IPS DF 6.9 (cell line): ENCODE data around the gene TNNT2.

ENCODE experiments used
- DNase-seq: peaks from one replicate; pipeline ENCODE4 v3.0.0-alpha.2; 2013; ENCODE audit warnings: low read depth, low spot score
- H3K27ac ChIP-seq: one replicate; pipeline ENCODE4 v1.5.1; 2013; ENCODE audit warnings: low read length, control low read depth
- H3K27me3 ChIP-seq: 2 replicates; pipeline ENCODE4 v1.6.1; 2013; ENCODE audit warnings: mild to moderate bottlenecking, low read length; ENCODE audit not compliant: control insufficient read depth, insufficient read depth
- H3K36me3 ChIP-seq: 2 replicates; pipeline ENCODE4 v1.6.1; 2013; ENCODE audit warnings: low read length; ENCODE audit not compliant: control insufficient read depth, insufficient read depth
- H3K4me1 ChIP-seq: 2 replicates; pipeline ENCODE4 v1.6.1; 2013; ENCODE audit warnings: low read length; ENCODE audit not compliant: control insufficient read depth, insufficient read depth
- H3K4me3 ChIP-seq: 2 replicates; pipeline ENCODE4 v1.5.1; 2013; ENCODE audit warnings: mild to moderate bottlenecking, low read length
- H3K9me3 ChIP-seq: 2 replicates; pipeline ENCODE4 v1.6.1; 2013; ENCODE audit warnings: low read length, inconsistent platforms; ENCODE audit not compliant: control insufficient read depth, insufficient read depth
- WGBS: extraction: QIAGEN DNeasy Blood & Tissue Kit; methylation state at CpG from one replicate; pipeline ENCODE4 v1.1.7; 2013; ENCODE audit warnings: mixed read lengths, missing lambda C conversion rate; ENCODE audit not compliant: insufficient read length, insufficient coverage; 5-methylcytosine and 5-hydroxymethylcytosine counted together

Gene TNNT2

GRCh38 chr1:201364808-201365105 lies 12.7 kb downstream of the TNNT2 start:
- no CpG with 5 or more reads among the region's 6 CpGs for WGBS
- H3K27ac ChIP-seq = no peak overlapping the region
- no peaks in the 10 kb centered on the region for H3K27me3 ChIP-seq
- H3K36me3 ChIP-seq = no peaks in the 10 kb centered on the region
- peaks cover 3% of the 10 kb centered on the region for H3K4me1 ChIP-seq
- H3K4me3 ChIP-seq = no peak overlapping the region
- no peaks in the 10 kb centered on the region for H3K9me3 ChIP-seq
- no peak for DNase-seq

DNA sequence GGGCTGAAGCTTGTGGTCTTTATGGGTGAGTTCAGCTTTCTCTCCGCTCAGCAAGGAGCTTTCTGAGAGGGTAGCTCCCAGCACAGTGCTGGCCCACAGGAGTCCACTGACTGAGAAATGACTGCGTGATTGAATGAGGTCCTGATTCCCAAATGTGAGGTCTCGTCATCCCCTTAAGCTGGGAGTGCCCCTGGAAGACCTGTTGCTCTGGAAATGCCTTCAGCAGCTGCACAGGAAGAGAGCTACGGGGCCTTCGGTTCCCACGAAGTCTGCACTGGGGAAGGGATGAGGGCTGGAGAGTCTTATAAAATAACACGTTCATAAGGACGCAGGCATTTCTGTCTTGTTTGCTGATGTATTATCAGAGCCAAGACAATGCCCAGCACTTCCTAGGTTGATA lies 14.0 kb downstream of the TNNT2 start:
- H3K27me3 ChIP-seq = no peaks in the 10 kb centered on the region
- no CpG with 5 or more reads among the region's 8 CpGs for WGBS
- H3K9me3 ChIP-seq = no peaks in the 10 kb centered on the region
- peaks cover 2% of the 10 kb centered on the region; the same call in 1 of the 2 replicates for H3K4me1 ChIP-seq
- H3K36me3 ChIP-seq = no peaks in the 10 kb centered on the region
- DNase-seq = no peak
- no peak overlapping the region for H3K4me3 ChIP-seq
- H3K27ac ChIP-seq = no peak overlapping the region

DNA sequence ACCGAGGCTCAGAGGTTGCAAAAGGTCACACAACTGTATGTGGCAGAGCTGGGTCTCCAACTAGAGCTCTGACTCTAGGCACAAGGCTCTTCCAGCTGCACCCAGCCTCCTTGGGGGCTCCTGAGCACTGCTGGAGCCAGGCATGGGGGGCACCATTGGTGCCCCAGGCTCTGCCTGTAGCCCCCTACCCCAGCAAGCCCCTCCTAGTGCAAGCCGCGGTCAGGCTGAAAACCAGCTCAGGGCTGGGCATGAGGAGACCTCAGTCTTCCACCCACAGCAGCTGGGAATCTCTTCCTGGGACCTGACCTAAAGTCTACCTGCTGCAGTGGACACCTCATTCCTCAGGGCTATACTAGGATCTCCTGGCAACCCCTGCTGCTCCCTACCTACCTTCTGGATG lies 14.6 kb downstream of the TNNT2 start:
- H3K27ac ChIP-seq = no peak overlapping the region
- H3K36me3 ChIP-seq = no peaks in the 10 kb centered on the region
- peaks cover 2% of the 10 kb centered on the region; the same call in 1 of the 2 replicates for H3K4me1 ChIP-seq
- no CpG with 5 or more reads among the region's 3 CpGs for WGBS
- H3K27me3 ChIP-seq = no peaks in the 10 kb centered on the region
- no peak overlapping the region for H3K4me3 ChIP-seq
- DNase-seq = no peak
- no peaks in the 10 kb centered on the region for H3K9me3 ChIP-seq

DNA sequence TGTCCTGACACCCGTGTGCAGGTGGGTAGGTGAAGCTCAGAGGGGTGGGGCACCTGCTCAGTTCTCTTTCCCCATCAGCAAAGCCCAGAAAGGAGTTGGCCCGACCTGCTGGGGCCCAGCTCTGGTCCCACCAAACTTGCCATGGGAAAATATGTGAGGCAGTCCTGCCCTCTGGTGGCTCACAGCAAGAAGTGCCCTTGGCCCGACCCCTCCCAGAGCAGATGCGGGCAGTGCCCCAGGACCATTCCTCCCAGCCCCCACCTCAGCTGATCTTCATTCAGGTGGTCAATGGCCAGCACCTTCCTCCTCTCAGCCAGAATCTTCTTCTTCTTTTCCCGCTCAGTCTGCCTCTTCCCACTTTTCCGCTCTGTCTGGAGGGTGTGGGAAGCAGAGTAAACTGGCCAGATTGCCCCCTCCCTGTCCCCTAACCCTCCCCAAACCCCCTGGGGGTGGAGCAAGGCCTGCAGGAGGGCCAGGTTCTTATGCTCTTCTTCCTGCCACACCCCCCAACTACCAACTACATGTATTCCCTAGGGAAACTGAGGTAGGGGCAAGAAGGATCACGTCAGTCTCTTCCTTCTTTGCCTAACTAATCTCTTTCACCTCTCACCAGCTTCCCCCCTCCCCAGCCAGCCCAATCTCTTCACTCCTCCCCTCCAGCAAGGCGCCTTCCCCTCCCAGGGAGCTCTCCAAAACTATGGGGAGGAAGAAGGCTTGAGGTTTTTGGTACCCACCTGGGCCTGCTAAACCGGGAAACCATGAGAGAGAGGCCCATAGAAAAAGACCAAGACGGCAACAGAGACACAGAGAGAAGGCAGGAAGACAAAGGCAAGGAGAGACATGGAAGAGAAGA lies 15.6 kb downstream of the TNNT2 start:
- H3K4me1 ChIP-seq = peaks cover 2% of the 10 kb centered on the region; the same call in 1 of the 2 replicates
- no peaks in the 10 kb centered on the region for H3K9me3 ChIP-seq
- no peaks in the 10 kb centered on the region for H3K27me3 ChIP-seq
- no peaks in the 10 kb centered on the region for H3K36me3 ChIP-seq
- no peak for DNase-seq
- no CpG with 5 or more reads among the region's 10 CpGs for WGBS
- no peak overlapping the region for H3K4me3 ChIP-seq
- no peak overlapping the region for H3K27ac ChIP-seq

DNA sequence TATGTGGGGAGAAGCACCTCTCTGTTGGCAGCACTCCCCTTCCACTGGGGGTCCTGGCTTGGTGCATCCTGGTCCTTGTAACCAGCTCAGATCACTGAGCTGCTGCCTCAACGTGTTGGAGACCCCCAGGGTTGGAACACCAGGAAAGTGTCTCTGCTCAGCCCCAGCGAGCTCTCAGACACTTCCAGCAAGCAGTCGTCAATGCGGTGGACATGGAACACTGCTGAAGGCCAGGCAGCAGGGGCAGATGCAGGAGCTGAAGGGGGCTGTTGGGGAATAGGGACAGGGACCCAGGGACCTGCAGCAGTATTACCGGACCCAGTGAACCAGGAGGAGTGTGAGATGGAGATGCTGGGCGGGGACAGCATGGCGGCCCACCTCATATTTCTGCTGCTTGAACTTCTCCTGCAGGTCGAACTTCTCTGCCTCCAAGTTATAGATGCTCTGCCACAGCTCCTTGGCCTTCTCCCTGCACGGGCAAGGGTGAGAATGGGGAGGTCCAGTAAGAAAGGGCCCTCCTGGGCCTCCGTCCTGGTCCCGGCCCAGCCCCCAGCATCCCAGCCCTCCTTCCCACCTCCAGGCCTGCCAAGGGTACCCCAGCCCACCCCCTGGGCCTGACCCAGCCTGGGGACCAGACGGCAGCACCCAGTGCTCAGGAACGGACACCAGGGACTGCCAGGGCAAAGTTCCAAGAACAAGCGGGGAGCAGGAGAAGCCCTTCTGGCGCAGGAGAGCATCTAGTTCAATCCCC lies 16.4 kb downstream of the TNNT2 start:
- Histone ChIP-seq H3K9me3 (no peaks in the 10 kb centered on the region), H3K4me1 (peaks cover 2% of the 10 kb centered on the region; the same call in 1 of the 2 replicates), H3K27me3 (no peaks in the 10 kb centered on the region), H3K27ac (no peak overlapping the region), H3K4me3 (no peak overlapping the region), H3K36me3 (no peaks in the 10 kb centered on the region)
- DNase-seq = no peak
- WGBS = no CpG with 5 or more reads among the region's 15 CpGs

DNA sequence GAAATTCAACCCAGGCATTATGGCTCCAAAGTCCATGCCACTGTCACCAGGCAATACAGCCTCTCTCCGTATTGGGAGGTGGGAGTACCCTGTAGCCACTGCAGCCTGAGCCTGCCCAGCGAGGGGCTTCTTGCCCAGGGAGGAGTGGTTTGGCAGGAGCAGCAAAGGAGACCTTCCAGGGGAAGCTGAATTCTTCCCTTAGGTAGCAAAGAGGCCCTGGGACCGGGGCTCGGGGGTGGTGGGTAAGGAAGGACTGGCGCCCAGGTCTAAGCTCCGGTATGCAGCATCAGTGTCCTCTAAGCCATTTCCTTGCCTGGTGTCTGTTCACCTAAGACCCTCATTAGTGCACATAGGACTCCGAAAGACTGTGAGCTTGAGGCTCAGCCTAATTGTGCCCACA lies 17.0 kb downstream of the TNNT2 start:
- H3K9me3 ChIP-seq = no peaks in the 10 kb centered on the region
- WGBS = no CpG with 5 or more reads among the region's 7 CpGs
- no peak for DNase-seq
- H3K27me3 ChIP-seq = no peaks in the 10 kb centered on the region
- no peaks in the 10 kb centered on the region for H3K36me3 ChIP-seq
- H3K27ac ChIP-seq = no peak overlapping the region
- H3K4me1 ChIP-seq = peaks cover 2% of the 10 kb centered on the region; the same call in 1 of the 2 replicates
- no peak overlapping the region for H3K4me3 ChIP-seq

DNA sequence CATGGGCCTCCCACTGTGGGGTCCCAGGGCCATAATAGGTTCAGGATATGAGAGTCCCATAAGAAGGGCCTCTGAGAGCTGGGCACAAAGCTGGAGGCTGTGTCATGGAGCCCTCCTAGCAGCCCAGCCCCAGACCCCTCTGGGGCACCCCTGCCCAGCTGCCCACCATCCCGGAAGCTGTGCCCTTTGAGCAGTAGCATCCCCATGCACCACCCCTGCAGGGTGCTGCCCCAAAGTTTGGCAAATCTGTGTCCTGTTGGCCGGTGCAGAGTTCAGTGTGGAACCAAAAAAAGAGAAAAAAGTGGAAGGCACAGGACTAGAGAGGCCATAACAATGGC lies 17.6 kb downstream of the TNNT2 start:
- H3K4me1 ChIP-seq = peaks cover 2% of the 10 kb centered on the region; the same call in 1 of the 2 replicates
- no CpG with 5 or more reads among the region's 2 CpGs for WGBS
- no peak overlapping the region for H3K4me3 ChIP-seq
- DNase-seq = no peak
- H3K27ac ChIP-seq = no peak overlapping the region
- no peaks in the 10 kb centered on the region for H3K27me3 ChIP-seq
- H3K9me3 ChIP-seq = no peaks in the 10 kb centered on the region
- H3K36me3 ChIP-seq = no peaks in the 10 kb centered on the region

GRCh38 chr1:201359031-201359872 lies 18.2 kb downstream of the TNNT2 start:
- Histone ChIP-seq H3K9me3 (no peaks in the 10 kb centered on the region), H3K4me3 (no peak overlapping the region), H3K27me3 (no peaks in the 10 kb centered on the region), H3K4me1 (peaks cover 2% of the 10 kb centered on the region; the same call in 1 of the 2 replicates), H3K27ac (no peak overlapping the region), H3K36me3 (no peaks in the 10 kb centered on the region)
- WGBS = no CpG with 5 or more reads among the region's 18 CpGs
- no peak for DNase-seq

GRCh38 chr1:201358596-201358995 lies 18.9 kb downstream of the TNNT2 start:
- no peaks in the 10 kb centered on the region for H3K9me3 ChIP-seq
- peaks cover 2% of the 10 kb centered on the region; the same call in 1 of the 2 replicates for H3K4me1 ChIP-seq
- H3K27ac ChIP-seq = no peak overlapping the region
- DNase-seq = no peak
- no peaks in the 10 kb centered on the region for H3K27me3 ChIP-seq
- H3K36me3 ChIP-seq = no peaks in the 10 kb centered on the region
- no peak overlapping the region for H3K4me3 ChIP-seq
- no CpG with 5 or more reads among the region's 4 CpGs for WGBS

GRCh38 chr1:201357636-201358348 lies 19.7 kb downstream of the TNNT2 start:
- no peak overlapping the region for H3K27ac ChIP-seq
- H3K4me3 ChIP-seq = no peak overlapping the region
- H3K27me3 ChIP-seq = no peaks in the 10 kb centered on the region
- WGBS = no CpG with 5 or more reads among the region's 10 CpGs
- H3K9me3 ChIP-seq = no peaks in the 10 kb centered on the region
- DNase-seq = no peak
- peaks cover 2% of the 10 kb centered on the region; the same call in 1 of the 2 replicates for H3K4me1 ChIP-seq
- H3K36me3 ChIP-seq = no peaks in the 10 kb centered on the region
